H1 (cell line): Measurements from ENCODE around the gene CMTM2. TPM values are rescaled to one million over a fixed set of nuclear protein-coding genes. Genes with fewer than 3 reads are reported as not detected.

Experiments
- CBX5 ChIP-seq: fragments of 300-800, 300-1000 bp; sonication (generic); IDR thresholded peaks from 2 replicates; pipeline ENCODE4 v1.7.1; 2016; ENCODE audit warnings: antibody characterized with exemption, low read length, low read depth
- EGR1 ChIP-seq: IDR thresholded peaks from 2 replicates; pipeline ENCODE4 v1.6.1; 2011; ENCODE audit warnings: low read depth, low read length, borderline replicate concordance
- GABPA ChIP-seq: IDR thresholded peaks from 2 replicates; pipeline ENCODE4 v1.6.1; 2011; ENCODE audit warnings: mild to moderate bottlenecking, low read length, moderate library complexity, borderline replicate concordance; ENCODE audit not compliant: insufficient read depth
- JUN ChIP-seq: IDR thresholded peaks from 2 replicates; pipeline ENCODE4 v1.6.1; 2011; ENCODE audit warnings: low read depth, mild to moderate bottlenecking, improper control_type of control experiment, low read length
- JUND ChIP-seq: IDR thresholded peaks from 2 replicates; pipeline ENCODE4 v1.6.1; 2011; ENCODE audit warnings: mild to moderate bottlenecking, improper control_type of control experiment, low read length
- MAX ChIP-seq: IDR thresholded peaks from 2 replicates; pipeline ENCODE4 v1.6.1; 2012; ENCODE audit warnings: inconsistent platforms
- NRF1 ChIP-seq: IDR thresholded peaks from 2 replicates; pipeline ENCODE4 v1.6.1; 2011; ENCODE audit warnings: mild to moderate bottlenecking, low read depth, low read length, improper control_type of control experiment
- POLR2A ChIP-seq, 2 experiments: IDR thresholded peaks; 1 replicate in 1 of 2; 2 replicates in 1 of 2; pipeline ENCODE4 v1.6.1; 2011; ENCODE audit warnings: low read depth in 2 of 2, low read length in 2 of 2, mild to moderate bottlenecking in 2 of 2; ENCODE audit errors: control extremely low read depth in 1 of 2
- RNF2 ChIP-seq: fragments of 200-900, 300-1000 bp; sonication (generic); IDR thresholded peaks from 2 replicates; pipeline ENCODE4 v1.7.1; 2016; ENCODE audit warnings: borderline replicate concordance, low read depth, mild to moderate bottlenecking, antibody characterized with exemption, low read length; ENCODE audit not compliant: poor library complexity, severe bottlenecking; ENCODE audit errors: missing control alignments
- RXRA ChIP-seq: IDR thresholded peaks from 2 replicates; pipeline ENCODE4 v1.6.1; 2011; ENCODE audit warnings: low read depth, mild to moderate bottlenecking, low read length, moderate library complexity; ENCODE audit not compliant: insufficient read depth
- SAP30 ChIP-seq: fragments of 300-600 bp; sonication (generic); IDR thresholded peaks from 2 replicates; pipeline ENCODE4 v1.7.1; 2012; ENCODE audit warnings: low read length, moderate library complexity, mild to moderate bottlenecking, inconsistent platforms; ENCODE audit not compliant: insufficient read depth, insufficient replicate concordance
- SIN3A ChIP-seq, 2 experiments: IDR thresholded peaks in 1 of 2; conservative IDR thresholded peaks in 1 of 2; 2 replicates each; pipeline ENCODE4 v1.6.1; 2011 to 2012; ENCODE audit warnings: low read length in 2 of 2, improper control_type of control experiment in 1 of 2, low read depth in 1 of 2, mild to moderate bottlenecking in 1 of 2
- SIRT6 ChIP-seq: IDR thresholded peaks from one replicate; pipeline ENCODE4 v1.7.1; 2012; ENCODE audit warnings: low read length, inconsistent platforms
- SIX5 ChIP-seq: IDR thresholded peaks from 2 replicates; pipeline ENCODE4 v1.6.1; 2011; ENCODE audit warnings: mild to moderate bottlenecking, low read depth, low read length
- TEAD4 ChIP-seq: IDR thresholded peaks from 2 replicates; pipeline ENCODE4 v1.6.1; 2012; ENCODE audit warnings: low read depth, low read length, inconsistent platforms, mixed read lengths
- polyA plus RNA-seq, 7 experiments: library from polyadenylated mRNA; depleted of rRNA in 3 of 7; stranded (reverse) in 5 of 7; unstranded in 2 of 7; fragments of >200 nt in 5 of 7; fragments of 200-250 nt in 2 of 7; gene quantifications; 1 replicate in 5 of 7; 2 replicates in 1 of 7; 4 replicates in 1 of 7; pipeline versions ENCODE4 v1.2.1 to v1.2.3, GENCODE V29; 2011 to 2013; ENCODE audit warnings: missing spikeins in 2 of 7, mixed read lengths in 2 of 7
- total RNA-seq: library from RNA; stranded (reverse); fragmentation: NEBNext Ultra II Directional; extraction: Animal tissue kit (Norgen Biotek cat#: 25700); gene quantifications from 2 replicates; pipeline ENCODE4 v1.2.1, GENCODE V29; 2021
- TF ChIP-seq, protein P1 (sequence below): IDR thresholded peaks from 2 replicates; pipeline ENCODE4 v1.6.1; 2012; ENCODE audit warnings: low read length, inconsistent platforms
- TF ChIP-seq, protein P2 (sequence below), 3 experiments: IDR thresholded peaks; 1 replicate in 2 of 3; 2 replicates in 1 of 3; pipeline versions ENCODE4 v1.5.1 to v1.6.1; 2011; ENCODE audit warnings: low read length in 3 of 3, mild to moderate bottlenecking in 3 of 3, inconsistent platforms in 2 of 3, low read depth in 1 of 3, moderate library complexity in 1 of 3; ENCODE audit not compliant: insufficient read depth in 1 of 3; ENCODE audit errors: control extremely low read depth in 1 of 3

Gene CMTM2
- total and polyA plus RNA-seq, 2 of the 8 experiments (the other 6 are each of a cell fraction or from before 2014, with no cell fraction given), result not detected

GRCh38 chr16:66608241-66609138 is 29.2 kb downstream of the CMTM2 start (continued):
- TF ChIP-seq, protein P1, sequence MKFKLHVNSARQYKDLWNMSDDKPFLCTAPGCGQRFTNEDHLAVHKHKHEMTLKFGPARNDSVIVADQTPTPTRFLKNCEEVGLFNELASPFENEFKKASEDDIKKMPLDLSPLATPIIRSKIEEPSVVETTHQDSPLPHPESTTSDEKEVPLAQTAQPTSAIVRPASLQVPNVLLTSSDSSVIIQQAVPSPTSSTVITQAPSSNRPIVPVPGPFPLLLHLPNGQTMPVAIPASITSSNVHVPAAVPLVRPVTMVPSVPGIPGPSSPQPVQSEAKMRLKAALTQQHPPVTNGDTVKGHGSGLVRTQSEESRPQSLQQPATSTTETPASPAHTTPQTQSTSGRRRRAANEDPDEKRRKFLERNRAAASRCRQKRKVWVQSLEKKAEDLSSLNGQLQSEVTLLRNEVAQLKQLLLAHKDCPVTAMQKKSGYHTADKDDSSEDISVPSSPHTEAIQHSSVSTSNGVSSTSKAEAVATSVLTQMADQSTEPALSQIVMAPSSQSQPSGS, result peak; percentile 64; the same call in 1 of the 2 replicates
- TF ChIP-seq CBX5, result no peak
- TF ChIP-seq JUND, result no peak
- TF ChIP-seq SIN3A (conservative IDR thresholded peaks at IDR 0.05 in 1 of 2, IDR thresholded peaks at IDR 0.05 in 1 of 2; ENCODE audit: low read depth in 1 of 2, low read length in 2 of 2), result peak; percentile 46 to 85; a peak in 1 of 4 replicates
- no peak for TF ChIP-seq SIRT6
- TF ChIP-seq SAP30, result peak; percentile 50
- no peak for TF ChIP-seq JUN
- TF ChIP-seq NRF1, result 0 out of 2 replicates have a peak, but pooled peaks have one; percentile 9
- TF ChIP-seq TEAD4, result peak; percentile 88
- TF ChIP-seq GABPA, result 0 out of 2 replicates have a peak, but pooled peaks have one; percentile 19
- no peak for TF ChIP-seq POLR2A (IDR thresholded peaks at IDR 0.05; ENCODE audit: control extremely low read depth in 1 of 2, low read depth in 2 of 2, low read length in 2 of 2)
- TF ChIP-seq SIX5, result no peak
- TF ChIP-seq RXRA, result 0 out of 2 replicates have a peak, but pooled peaks have one; percentile 50
- TF ChIP-seq RNF2, result no peak
- no peak for TF ChIP-seq EGR1
- TF ChIP-seq, protein P2, sequence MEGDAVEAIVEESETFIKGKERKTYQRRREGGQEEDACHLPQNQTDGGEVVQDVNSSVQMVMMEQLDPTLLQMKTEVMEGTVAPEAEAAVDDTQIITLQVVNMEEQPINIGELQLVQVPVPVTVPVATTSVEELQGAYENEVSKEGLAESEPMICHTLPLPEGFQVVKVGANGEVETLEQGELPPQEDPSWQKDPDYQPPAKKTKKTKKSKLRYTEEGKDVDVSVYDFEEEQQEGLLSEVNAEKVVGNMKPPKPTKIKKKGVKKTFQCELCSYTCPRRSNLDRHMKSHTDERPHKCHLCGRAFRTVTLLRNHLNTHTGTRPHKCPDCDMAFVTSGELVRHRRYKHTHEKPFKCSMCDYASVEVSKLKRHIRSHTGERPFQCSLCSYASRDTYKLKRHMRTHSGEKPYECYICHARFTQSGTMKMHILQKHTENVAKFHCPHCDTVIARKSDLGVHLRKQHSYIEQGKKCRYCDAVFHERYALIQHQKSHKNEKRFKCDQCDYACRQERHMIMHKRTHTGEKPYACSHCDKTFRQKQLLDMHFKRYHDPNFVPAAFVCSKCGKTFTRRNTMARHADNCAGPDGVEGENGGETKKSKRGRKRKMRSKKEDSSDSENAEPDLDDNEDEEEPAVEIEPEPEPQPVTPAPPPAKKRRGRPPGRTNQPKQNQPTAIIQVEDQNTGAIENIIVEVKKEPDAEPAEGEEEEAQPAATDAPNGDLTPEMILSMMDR (IDR thresholded peaks at IDR 0.05; ENCODE audit: control extremely low read depth in 1 of 3, insufficient read depth in 1 of 3, low read depth in 1 of 3, low read length in 3 of 3), result peak; percentile 79 to 94 (median 92)
- peak; percentile 96 for TF ChIP-seq MAX
